ENCODE measurements around the gene MLYCD. TPM values are rescaled to one million over a fixed set of nuclear protein-coding genes. Genes with fewer than 3 reads are reported as not detected.

Gene MLYCD
- polyA plus RNA-seq, 1 donor (not counting 4 experiments of a cell fraction or from before 2014, with no cell fraction given): 1.2 TPM

GRCh38 chr16:83914091-83914710 lies 15.3 kb downstream of the MLYCD start:
- H3K9ac ChIP-seq (ENCODE audit: control insufficient read depth, extremely low read depth, insufficient read depth, low read length): no peak overlapping the region
- FAIRE-seq (no peak), DNase-seq (ENCODE audit: low read depth, low spot score) (no peak)
- H3K4me2 ChIP-seq (ENCODE audit: control insufficient read depth, extremely low read depth, insufficient read depth, low read depth, low read length): no peak overlapping the region
- no peaks in the 10 kb centered on the region for H3K4me1 ChIP-seq (ENCODE audit: control insufficient read depth, extremely low read depth, insufficient read depth, low read length)
- TF ChIP-seq CTCF (optimal IDR thresholded peaks at IDR 0.05 in 1 of 3, IDR thresholded peaks at IDR 0.05 in 1 of 3, conservative IDR thresholded peaks at IDR 0.05 in 1 of 3; ENCODE audit: extremely low read depth in 1 of 3, insufficient read depth in 2 of 3, low read length in 3 of 3) (no peak), EZH2 (IDR thresholded peaks at IDR 0.05; ENCODE audit: low read length) (no peak)
- H3K27me3 ChIP-seq (ENCODE audit: control insufficient read depth, extremely low read depth, insufficient read depth, low read length): no peaks in the 10 kb centered on the region
- H3K79me2 ChIP-seq (ENCODE audit: control insufficient read depth, insufficient read depth, low read length): no peaks in the 10 kb centered on the region
- peaks cover 0 to 22% of the 10 kb centered on the region in 2 experiments for H3K36me3 ChIP-seq (ENCODE audit: control insufficient read depth in 2 of 2, extremely low read depth in 1 of 2, insufficient read depth in 2 of 2, low read length in 2 of 2)
- H3K9me1 ChIP-seq (ENCODE audit: control insufficient read depth, extremely low read depth, insufficient read depth, low read length): no peaks in the 10 kb centered on the region
- H2AFZ ChIP-seq (ENCODE audit: control insufficient read depth, low read length): no peak overlapping the region
- no peak overlapping the region for H3K27ac ChIP-seq (ENCODE audit: control insufficient read depth, insufficient read depth, low read length)
- dilution Hi-C loops (cut with MboI; ENCODE audit: extremely low pct_ligation_motif_present, low sequenced_read_pairs): no loop called here
- H3K9me3 ChIP-seq (ENCODE audit: control insufficient read depth, low read depth, low read length): no peaks in the 10 kb centered on the region
- no peaks in the 10 kb centered on the region for H4K20me1 ChIP-seq (ENCODE audit: control insufficient read depth, extremely low read depth, insufficient read depth, low read length)
- no peak overlapping the region for H3K4me3 ChIP-seq (ENCODE audit: control insufficient read depth in 2 of 3, extremely low read depth in 1 of 3, insufficient read depth in 2 of 3, low read depth in 1 of 3, low read length in 3 of 3)

- FAIRE-seq: no peak
- TF ChIP-seq EZH2 (IDR thresholded peaks at IDR 0.05; ENCODE audit: low read length): no peak
- no peak for TF ChIP-seq CTCF (optimal IDR thresholded peaks at IDR 0.05 in 1 of 3, IDR thresholded peaks at IDR 0.05 in 1 of 3, conservative IDR thresholded peaks at IDR 0.05 in 1 of 3; ENCODE audit: extremely low read depth in 1 of 3, insufficient read depth in 2 of 3, low read length in 3 of 3)
- Histone ChIP-seq H3K27me3 (ENCODE audit: control insufficient read depth, extremely low read depth, insufficient read depth, low read length) (no peaks in the 10 kb centered on the region), H3K27ac (ENCODE audit: control insufficient read depth, insufficient read depth, low read length) (no peak overlapping the region), H3K4me3 (ENCODE audit: control insufficient read depth in 2 of 3, extremely low read depth in 1 of 3, insufficient read depth in 2 of 3, low read depth in 1 of 3, low read length in 3 of 3) (no peak overlapping the region), H4K20me1 (ENCODE audit: control insufficient read depth, extremely low read depth, insufficient read depth, low read length) (no peaks in the 10 kb centered on the region), H3K9me3 (ENCODE audit: control insufficient read depth, low read depth, low read length) (no peaks in the 10 kb centered on the region), H3K4me1 (ENCODE audit: control insufficient read depth, extremely low read depth, insufficient read depth, low read length) (no peaks in the 10 kb centered on the region), H3K9ac (ENCODE audit: control insufficient read depth, extremely low read depth, insufficient read depth, low read length) (no peak overlapping the region), H3K79me2 (ENCODE audit: control insufficient read depth, insufficient read depth, low read length) (no peaks in the 10 kb centered on the region), H2AFZ (ENCODE audit: control insufficient read depth, low read length) (no peak overlapping the region), H3K4me2 (ENCODE audit: control insufficient read depth, extremely low read depth, insufficient read depth, low read depth, low read length) (no peak overlapping the region), H3K36me3 (ENCODE audit: control insufficient read depth in 2 of 2, extremely low read depth in 1 of 2, insufficient read depth in 2 of 2, low read length in 2 of 2) (peaks cover 0 to 24% of the 10 kb centered on the region in 2 experiments), H3K9me1 (ENCODE audit: control insufficient read depth, extremely low read depth, insufficient read depth, low read length) (no peaks in the 10 kb centered on the region)
- dilution Hi-C loops (cut with MboI; ENCODE audit: extremely low pct_ligation_motif_present, low sequenced_read_pairs): no loop called here
- DNase-seq (ENCODE audit: low read depth, low spot score): no peak
These were observed 16.2 kb downstream of the MLYCD start for GRCh38 chr16:83915081-83915480.
